Activated CD4-positive, alpha-beta T cell treated with anti-CD3 and anti-CD28 coated beads, Interleukin-2, amount 50 U/mL, for 1 hour (primary cell): ENCODE results near the gene ERFL.

Experiments used
- DNase-seq: peaks from one replicate; pipeline ENCODE4 v3.0.0-alpha.2; 2020

ERFL gene

DNA sequence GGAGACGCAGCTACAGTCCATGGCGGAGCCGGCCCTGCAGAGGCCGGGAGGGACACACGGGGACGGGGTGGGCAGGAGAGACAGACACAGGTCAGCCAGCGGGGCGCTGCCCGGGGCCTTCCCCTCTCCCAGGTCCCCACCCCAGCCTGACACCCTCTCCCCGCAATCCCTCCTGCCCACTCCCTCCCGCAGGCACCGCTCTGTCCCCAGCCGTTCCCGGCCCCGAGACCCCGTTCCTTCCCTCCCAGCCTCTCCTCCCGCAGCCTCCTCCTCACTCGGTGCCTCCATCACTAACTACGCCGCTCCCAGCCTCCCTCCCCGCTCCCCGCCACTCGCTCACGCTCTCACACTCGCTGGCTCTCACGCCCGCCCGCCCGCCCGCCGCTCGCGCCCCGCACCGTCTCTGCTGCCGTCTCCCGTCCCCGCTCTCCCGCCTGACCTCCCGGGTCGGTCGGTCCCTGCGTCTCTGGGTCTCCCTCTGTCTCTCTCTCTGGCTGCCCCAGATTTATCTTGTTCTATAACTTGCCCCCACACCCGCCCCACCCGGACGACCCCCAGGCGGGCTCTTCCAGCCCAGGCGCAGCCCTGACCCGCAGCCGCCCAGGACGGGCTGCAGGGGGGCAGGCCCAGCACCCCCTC is 15.2 kb downstream of the ERFL start:
- DNase-seq: peak; percentile 33

DNA sequence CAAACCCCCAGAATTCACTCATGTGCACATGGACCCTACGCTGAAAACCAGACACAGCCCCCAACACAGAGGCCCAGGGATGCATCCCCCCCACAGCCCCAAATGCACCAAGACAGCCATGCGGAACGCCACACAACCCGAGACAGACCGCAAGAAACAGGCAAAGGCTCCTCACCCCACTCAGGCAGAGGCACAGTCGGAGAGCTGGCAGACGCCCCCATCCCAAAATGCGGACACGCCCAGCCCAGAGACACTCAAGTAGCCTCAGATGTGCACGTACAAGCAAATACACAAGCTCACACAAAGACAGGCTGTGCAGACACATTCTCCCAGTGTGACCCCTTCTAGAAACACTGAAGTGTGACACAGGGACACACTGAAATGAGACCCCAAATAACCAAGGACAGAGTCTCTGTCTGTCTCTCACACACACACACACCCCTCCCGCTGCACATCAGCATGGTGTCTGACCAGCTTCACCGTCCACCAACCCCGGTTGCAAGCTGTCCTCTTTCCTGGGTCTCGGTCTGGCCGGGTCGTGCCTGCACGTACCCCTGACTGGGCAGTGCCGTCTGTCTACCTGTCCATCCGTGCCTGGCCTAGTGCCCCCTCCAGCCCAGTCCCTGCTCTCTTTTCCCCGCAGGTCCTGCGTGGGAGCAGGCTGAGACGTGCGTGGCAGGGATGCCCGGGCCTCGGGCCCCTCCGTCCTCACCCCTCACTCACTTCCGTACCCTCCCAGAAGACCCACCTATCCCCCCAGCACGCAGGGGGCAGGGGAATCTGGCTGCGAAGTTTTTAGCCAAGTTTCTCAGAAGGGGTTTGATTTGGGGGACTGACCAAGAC is 16.1 kb downstream of the ERFL start:
- no peak for DNase-seq

DNA sequence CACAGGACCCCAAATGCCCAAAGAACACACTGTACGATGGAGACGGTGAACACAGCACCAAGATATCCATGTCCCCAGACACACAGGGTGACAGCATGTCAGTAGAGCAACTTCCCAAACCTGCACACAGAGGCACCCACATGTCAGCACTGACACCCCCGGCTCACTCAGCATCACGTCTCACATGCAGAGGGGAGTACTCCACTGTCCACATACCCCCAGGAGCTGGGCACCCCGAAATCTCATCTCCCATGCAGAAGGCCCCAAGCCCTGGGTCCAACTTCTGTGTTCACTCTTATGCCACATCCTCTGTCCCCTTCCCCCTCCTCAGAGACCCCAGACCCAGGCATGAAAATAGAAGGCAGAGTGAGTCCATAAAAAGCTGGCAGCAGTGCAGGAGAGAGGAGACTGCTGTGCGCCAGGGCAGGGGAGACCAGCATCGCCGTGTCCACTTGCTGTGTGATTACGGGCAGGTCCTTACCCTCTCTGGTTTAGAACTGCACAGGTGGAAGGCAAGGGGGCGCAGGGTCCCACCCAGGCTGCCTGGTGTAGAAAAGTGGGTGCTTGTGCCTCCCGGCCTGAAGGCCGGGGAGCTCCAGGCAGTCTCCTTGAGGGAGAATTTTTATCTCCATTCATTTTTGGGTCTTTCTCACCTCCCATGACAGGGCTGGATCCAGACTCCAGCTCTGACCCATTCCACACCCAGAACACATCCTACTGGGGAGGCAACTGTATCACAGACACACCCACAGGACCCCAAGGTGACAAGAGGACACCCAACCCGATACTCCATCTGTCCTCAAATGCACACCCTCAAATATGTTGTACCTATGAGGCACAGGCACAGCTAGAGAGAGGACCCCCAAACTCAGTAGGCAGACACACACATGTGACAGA is 17.0 kb downstream of the ERFL start:
- no peak for DNase-seq

DNA sequence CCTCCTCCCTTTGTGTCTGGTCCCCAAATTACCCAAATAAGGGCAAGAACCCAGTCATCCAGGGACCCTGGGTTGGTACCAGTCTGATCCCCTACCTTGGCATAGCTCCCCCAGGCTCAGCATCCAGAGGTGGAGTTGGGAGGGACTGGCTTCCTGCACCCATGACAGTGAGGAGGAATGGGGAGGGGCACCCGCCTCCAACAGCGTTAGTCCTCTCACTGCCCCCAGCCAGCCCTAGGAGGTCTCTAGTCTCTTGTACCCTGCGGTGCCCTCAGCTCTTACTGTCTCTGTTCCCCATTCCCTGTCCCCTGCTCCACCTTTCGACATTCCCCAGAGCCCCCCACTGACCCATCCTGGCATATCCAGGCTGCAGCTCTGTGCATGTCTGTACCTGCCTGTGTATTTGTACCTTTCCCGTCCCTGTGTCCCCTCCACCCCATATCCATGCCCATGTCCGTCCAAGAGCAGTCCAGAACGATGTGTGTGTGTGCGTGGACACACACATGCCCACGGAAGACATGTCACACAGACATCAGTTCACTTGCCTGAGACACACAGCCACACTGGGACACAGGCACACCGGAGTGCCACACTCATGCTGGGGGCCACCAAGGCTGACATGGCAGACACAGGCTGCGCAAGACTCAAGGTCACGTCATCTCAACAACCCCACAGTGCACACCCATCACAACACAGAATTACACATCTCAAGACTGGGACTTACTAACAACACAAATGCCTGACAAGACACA is 17.8 kb downstream of the ERFL start:
- no peak for DNase-seq

DNA sequence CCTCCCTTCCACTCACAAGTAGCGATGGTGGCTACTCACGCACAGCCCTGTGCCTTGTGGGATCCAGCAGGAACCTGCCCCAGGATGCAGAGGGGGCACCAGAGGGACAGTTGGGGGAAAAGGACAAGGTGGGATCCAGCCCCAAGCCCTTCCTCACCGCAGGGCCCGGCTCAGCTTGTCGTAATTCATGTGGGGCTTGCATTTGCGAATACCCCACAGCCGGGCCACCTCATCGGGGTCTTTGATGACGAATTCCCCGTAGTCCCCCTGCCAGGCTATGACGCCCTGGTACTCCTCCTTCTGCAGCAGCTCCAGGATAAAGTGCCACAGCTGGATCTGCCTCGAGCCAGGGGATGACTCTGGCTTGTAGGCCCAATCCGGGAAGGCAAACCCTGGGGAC is 18.5 kb downstream of the ERFL start:
- DNase-seq: no peak

DNA sequence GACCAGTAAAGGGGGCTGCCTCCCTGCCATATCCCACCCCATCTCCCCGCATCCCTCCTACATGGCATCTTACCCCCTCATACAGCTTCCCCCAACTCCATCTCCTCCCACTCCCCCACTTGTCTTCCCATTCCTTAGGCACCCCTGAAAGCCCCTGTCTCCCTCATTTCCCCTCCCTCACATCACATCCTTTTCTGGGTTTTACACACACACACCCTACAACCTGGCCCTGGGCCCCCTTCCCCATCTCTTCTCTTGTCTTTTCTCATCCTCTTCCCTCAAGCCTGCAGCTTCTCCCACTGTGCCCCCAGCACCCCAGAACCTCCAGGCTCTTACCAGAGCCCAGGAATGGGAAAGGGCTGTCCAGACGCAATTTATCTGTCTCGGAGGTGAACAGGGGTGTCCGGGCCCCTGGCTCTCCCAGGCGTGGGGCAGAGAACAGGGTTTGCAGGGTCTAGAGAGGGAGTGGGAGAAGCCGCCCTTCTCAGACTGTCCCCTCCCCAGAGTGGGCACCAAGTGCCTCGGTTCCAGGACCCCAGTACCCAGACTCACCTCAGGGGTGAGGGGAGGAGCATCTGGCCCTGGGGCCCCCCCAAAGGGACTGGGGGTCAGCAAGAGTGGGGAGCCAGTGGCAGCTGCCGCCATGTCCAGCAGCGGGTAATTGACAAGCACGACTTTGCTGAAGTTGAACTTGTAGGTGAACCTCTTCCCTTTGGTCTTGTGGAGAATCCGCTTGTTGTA is 19.4 kb downstream of the ERFL start:
- no peak for DNase-seq

DNA sequence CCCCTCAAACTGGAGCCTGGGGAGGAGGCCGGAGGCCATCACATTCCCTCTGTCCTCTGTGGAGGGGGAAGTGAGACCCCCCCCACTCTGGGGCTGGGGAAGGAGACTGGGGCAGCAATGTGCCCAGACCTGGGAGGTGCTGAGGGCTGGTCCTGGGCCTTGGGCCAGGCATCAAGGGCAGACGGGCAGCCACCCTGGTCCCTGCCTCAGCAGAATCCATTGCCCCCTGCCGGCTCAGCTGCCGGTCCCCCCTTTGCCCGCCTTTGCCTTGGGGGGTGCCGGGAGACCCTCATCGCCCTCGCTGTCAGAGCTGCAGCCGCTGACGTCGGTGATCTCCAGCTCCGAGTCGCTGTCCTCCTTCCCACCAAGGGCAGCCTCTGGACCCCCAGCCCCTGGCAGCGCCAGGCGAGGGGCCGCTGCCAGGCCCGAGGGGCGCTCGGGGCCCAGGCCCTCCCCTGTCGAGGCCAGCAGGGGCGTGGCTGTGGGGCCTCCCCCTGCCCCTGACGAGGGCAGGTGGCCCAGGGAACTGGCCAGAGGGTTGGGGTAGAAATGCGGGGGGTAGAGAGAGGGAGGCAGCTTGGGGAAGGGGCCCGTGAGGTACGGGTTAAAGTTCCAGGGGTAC is 20.1 kb downstream of the ERFL start:
- no peak for DNase-seq

DNA sequence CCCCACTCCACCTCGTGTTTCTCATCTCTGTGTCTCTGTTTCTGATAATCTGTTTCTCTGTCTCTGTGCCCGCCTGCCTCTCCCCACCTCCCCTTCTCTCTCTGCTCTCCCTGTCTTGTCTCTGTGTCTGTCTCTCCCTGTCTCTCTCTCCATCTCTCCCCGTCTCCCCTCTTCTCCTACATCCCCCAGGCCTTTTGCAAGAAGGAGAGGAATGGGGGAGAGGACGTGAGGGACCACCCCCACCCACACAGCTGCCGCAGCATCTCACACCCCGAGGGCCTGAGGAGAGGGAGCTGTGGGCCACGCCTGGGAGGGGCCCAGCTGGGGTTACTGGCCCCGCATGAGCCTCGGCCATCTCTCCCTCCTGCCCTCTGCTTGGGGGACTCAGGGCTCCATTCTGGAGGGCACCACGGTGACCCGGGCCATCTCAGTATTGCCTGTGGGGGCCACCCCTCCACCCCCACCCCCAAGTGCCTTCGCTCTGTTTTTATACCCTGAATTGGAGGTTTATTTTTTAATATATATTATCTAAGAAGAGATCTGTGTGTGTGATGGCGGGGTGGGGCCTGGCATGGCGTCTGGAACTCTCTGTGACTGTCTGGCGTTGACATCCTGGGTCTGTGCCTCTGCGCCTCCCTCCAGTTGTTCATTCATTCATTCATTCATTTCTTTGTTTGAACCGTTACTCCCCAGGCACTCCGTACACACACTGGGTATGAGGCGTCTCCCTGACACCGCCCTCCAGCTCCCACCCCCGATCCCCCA is 21.2 kb downstream of the ERFL start:
- no peak for DNase-seq

DNA sequence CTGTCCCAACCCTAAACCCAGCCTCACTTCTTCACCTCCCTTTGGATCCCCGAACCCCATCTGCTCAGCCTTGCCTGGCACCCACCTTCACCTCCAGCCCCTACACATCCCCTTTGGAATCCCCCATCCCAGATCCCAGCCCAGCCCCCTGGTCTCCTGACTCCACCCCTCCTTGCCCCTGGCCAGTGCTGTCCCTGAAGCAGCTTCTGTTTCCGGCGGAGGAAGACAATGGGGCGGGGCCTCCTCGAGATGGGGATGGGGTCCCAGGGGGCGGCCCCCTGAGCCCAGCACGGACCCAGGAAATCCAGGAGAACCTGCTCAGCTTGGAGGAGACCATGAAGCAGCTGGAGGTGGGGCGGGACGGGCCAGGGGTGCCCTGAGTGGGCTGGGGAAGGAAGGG is 22.0 kb downstream of the ERFL start:
- no peak for DNase-seq

DNA sequence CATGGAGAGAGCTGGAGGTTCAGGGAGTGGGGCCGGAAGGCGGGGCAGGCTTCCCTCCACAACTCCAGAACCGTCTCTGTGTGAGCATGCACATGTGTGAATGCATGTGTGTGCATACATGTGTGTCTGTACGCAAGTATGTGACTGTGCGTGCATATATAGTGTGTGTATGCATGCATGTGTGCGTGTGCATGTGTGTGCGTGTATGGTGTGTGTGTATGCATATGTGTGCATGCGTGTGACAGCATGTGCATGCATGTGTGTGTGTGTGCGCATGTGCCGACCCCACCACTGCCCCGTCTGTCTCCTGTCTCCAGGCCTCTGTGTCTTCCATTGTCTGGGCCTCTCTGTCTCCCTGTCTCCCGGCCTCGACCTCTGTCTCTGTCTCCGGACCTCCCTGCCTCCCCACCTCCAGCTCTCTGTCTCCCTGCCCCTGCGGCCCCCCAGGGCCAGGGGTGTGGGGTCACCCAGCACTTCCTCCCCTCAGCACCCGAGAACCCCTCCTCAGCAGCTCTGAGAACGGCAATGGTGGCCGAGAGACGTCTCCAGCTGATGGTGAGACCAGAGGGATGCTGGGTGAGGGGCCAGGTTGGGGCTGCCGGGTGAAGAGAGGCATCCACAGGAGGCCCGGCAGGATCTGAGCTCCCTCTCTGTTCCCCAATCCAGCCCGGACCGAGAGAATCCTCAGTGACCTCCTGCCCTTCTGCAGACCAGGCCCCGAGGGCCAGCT is 22.8 kb downstream of the ERFL start:
- DNase-seq: no peak

DNA sequence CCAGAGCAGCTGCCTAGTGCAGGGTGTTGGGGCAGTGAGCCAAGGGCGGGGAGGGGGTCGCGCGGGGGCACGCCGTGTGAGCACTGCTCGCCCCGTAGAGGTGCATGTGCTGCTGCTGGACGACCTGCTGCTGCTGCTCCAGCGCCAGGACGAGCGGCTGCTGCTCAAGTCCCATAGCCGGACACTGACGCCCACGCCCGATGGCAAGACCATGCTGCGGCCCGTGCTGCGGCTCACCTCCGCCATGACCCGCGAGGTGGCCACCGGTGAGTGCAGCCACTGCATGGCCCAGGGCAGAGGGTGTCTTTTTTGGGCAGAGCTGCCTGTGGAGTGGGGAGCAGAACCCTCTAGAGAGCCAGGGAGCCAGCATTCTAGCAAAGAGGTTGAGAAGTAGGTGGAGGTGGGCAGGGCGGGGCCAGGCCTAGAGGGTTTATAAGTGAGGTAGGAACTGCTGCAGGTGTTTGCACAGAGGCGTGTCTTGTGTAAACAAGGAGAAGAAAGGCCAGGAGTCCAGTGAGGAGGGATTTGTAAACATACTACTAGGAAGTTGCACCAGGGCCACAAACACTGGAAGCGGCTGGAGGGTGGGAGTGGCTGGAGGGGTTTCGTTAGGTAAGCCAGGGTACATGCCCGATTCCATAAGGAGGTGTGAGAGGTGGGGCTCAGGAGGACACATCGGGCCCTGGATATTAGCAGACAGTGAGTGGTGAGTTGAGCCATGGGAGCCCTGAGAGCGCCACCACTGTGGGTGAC is 24.0 kb downstream of the ERFL start:
- no peak for DNase-seq

DNA sequence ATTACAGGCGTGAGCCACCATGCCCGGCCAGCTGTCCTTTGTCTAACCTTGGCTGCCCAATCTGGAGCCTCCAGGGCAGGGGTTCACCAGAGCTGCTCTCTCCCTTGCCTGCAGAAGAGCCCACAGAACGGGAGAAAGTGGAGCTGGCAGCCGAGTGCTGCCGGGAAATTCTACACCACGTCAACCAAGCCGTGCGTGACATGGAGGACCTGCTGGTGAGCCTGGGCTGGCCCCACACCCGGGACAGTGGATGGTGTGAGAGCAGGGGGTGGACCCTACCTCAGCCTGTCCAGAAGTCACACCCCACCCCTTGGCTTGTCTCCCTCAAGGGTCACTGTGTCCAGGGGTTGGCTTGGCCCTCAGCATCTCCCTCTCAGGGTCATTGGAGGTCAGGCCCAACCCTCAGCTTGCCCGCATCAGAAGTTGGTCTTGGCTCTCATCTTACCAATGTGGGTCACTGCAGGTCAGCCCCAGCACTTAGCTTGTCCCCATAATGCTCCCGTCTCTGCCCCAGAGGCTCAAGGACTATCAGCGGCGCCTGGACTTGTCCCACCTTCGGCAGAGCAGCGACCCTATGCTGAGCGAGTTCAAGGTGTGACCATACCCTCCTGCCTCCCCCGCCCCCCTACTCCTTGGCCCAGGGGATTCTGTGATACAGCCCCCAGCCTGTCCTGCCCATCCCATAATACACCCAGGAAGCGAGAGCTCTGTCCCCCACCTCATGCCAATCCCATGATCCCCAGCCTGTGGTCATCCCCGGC is 24.9 kb downstream of the ERFL start:
- no peak for DNase-seq

DNA sequence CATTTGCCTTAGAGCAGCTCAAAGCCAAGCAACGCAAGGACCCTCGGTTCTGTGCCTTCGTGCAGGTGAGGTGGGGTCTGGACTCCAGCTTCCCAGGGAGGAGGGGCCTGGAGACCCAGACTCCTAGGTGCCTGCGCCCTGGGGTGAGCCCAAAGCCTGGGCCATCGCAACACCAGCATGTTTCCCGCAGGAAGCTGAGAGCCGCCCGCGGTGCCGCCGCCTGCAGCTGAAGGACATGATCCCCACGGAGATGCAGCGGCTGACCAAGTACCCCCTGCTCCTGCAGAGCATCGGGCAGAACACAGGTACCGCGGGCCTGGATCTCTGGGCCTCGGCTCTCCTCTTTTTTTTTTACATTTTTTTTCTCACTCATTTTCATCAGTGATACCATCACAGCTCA is 25.7 kb downstream of the ERFL start:
- no peak for DNase-seq

DNA sequence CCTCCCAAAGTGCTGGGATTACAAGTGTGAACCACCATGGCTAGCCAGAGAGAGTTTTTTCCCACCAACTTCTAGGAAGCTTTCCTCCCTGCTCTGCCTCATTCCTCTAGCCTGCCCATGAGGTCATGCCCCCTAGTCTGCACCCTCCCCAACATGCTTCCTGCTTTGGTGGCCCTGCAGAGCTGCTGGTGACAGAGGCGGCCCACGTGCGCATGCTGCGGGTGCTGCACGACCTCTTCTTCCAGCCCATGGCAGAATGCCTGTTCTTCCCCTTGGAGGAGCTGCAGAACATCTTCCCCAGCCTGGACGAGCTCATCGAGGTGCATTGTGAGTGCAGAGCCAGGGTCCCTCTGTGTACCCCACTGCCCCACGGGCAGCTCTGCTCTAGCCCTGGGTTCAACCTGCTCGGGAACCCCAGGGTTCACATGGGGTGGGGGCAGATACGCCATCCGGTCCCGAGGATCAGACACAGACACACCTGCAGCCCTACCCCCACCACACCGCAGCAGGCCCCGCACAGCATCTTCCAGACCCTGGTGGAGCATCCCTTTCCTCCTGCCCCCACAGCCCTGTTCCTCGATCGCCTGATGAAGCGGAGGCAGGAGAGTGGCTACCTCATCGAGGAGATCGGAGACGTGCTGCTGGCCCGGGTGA is 26.4 kb downstream of the ERFL start:
- no peak for DNase-seq

DNA sequence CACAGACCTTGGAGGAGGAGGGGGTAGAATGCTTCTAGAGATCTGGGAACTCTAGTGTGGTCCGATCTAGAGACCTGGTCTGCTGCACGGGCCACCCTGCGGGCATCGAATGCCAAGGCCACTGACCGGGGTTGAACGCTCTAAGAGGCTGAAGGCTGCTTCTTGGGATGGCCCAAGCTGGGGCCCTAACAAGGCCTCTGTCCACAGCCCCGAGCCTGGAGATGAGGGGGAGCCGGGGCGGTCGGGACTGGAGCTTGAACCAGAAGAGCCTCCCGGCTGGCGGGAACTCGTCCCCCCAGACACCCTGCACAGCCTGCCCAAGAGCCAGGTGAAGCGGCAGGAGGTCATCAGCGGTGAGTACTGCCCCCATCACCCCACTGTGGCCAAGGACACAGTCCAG is 30.0 kb downstream of the ERFL start:
- no peak for DNase-seq

DNA sequence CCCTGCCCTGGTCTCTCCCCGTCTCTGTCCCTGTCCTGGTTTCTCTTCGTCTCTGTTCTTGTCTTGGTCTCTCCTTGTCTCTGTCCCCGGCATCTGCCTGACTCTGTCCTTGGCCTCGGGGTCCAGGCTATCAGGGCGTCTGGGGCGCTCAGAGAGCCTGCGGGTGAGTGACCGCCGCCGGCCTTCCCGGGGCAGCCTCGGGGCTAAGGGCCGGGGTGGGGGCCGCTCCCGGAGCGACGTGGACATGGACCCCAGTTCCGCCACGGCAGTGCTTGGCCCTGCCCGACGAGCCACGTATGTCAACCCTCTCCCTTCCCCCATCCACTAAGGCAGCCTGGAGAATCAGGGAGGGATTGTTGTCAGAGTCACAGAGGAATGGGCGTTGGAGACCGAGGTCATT is 30.4 kb downstream of the ERFL start:
- no peak for DNase-seq

DNA sequence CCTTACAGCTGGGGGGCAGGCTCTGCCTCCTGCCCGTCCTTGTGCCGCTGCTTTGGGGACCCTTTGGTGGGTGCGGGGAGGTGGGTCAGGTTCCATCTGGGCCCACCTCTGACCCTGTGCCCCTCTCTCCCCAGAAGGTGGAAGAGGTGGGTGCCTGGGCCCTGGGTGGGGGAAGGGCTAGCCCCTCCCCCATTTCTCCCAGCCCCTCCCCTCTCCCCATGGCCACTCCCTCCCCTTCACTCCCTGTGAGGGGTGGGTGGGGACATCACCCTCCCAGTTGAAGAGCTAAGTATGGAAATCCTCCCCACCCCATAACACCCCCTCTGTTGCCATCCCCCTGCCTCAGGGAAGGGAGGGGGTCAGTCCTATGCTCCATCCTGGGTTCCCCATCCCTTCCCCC is 31.1 kb downstream of the ERFL start:
- no peak for DNase-seq

DNA sequence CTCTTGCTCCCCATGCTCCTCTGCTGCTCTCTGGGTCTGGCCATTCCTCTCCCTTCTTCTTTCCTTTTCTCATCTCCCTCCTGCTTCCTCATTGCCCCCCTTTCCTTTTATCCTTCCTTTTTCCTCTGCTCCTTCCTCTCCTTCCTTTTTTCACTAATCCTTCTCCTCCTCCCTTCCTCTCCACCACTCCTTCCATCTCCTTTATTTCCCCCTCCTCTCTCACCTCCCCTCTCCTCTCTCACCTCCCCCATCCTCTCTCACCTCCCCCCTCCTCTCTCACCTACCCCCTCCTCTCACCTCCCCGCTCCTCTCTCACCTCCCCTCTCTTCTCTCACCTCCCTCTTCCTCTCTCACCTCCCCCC is 31.7 kb downstream of the ERFL start:
- no peak for DNase-seq
